Measurements from ENCODE around the gene RP9. TPM values are rescaled to one million over a fixed set of nuclear protein-coding genes. Genes with fewer than 3 reads are reported as not detected.

Gene RP9
- total and polyA plus RNA-seq, 9 donors: 6.2 to 24.2 (median 11.3) TPM

GRCh38 chr7:33048704-33049103 is 60.5 kb downstream of the RP9 start:
- intact Hi-C loops (cut with DNase I): no loop called here
- peaks cover 1% of the 10 kb centered on the region for H3K4me1 ChIP-seq (ENCODE audit: insufficient read depth)
- 98 to 100% (median 98%) methylated on average over 1 of the region's 1 CpG for WGBS, 3 donors

GRCh38 chr7:33048257-33048656 is 60.9 kb downstream of the RP9 start:
- 93 to 96% (median 95%) methylated on average over 3 of the region's 3 CpGs for WGBS, 3 donors
- Histone ChIP-seq H3K4me1 (ENCODE audit: insufficient read depth) (peaks cover 4% of the 10 kb centered on the region), H3K27me3 (no peaks in the 10 kb centered on the region), H3K36me3 (no peaks in the 10 kb centered on the region), H3K27ac (no peak overlapping the region), H3K9me3 (no peaks in the 10 kb centered on the region), H3K4me3 (no peak overlapping the region)
- intact Hi-C loops (cut with DNase I): no loop called here
- DNase-seq: no peak
- TF ChIP-seq CTCF (IDR thresholded peaks at IDR 0.05) (no peak), POLR2A (IDR thresholded peaks at IDR 0.05) (no peak), EP300 (IDR thresholded peaks at IDR 0.05) (no peak)

More at GRCh38 chr7:33048704-33049103, 60.5 kb downstream of the RP9 start:
- TF ChIP-seq CTCF (IDR thresholded peaks at IDR 0.05): no peak
- no peak for TF ChIP-seq POLR2A (IDR thresholded peaks at IDR 0.05)
- no peak for TF ChIP-seq EP300 (IDR thresholded peaks at IDR 0.05)
- no peak for DNase-seq
- no peaks in the 10 kb centered on the region for H3K36me3 ChIP-seq
- H3K27ac ChIP-seq: no peak overlapping the region
- H3K9me3 ChIP-seq: no peaks in the 10 kb centered on the region
- H3K27me3 ChIP-seq: no peaks in the 10 kb centered on the region
- H3K4me3 ChIP-seq: no peak overlapping the region

- Histone ChIP-seq H3K4me3 (no peak overlapping the region), H3K36me3 (no peaks in the 10 kb centered on the region), H3K9me3 (no peaks in the 10 kb centered on the region), H3K4me1 (ENCODE audit: insufficient read depth) (peaks cover 4% of the 10 kb centered on the region), H3K27ac (no peak overlapping the region), H3K27me3 (no peaks in the 10 kb centered on the region)
- no peak for DNase-seq
- TF ChIP-seq POLR2A (IDR thresholded peaks at IDR 0.05) (no peak), CTCF (IDR thresholded peaks at IDR 0.05) (no peak), EP300 (IDR thresholded peaks at IDR 0.05) (no peak)
- WGBS, 3 donors: 10 to 41% (median 15%) methylated on average over 2 of the region's 2 CpGs
- intact Hi-C loops (cut with DNase I): no loop called here
Measured at GRCh38 chr7:33044986-33045385, 64.2 kb downstream of the RP9 start.

Small RNA genes within 50 kb of the gene (small RNA-seq; reads per million reads assigned to genes)
- gene AC074338.1: not detected
- not detected for gene RN7SL505P

Other genes with a start within 250 kb of the RP9 start
- gene KBTBD2, start 217.6 kb downstream of the RP9 start, total RNA-seq: 10 to 100 TPM; 19.5 to 28.7 (median 23.6) TPM
- 10 to 100 TPM; 18.5 to 30.8 TPM for gene KBTBD2, start 217.6 kb downstream of the RP9 start, polyA plus RNA-seq
- gene FKBP9, start 152.0 kb downstream of the RP9 start, total RNA-seq: 100 to 1,000 TPM in 4 of 7 donors, 10 to 100 TPM in 3; 65.6 to 200 (median 101) TPM
- gene FKBP9, start 152.0 kb downstream of the RP9 start, polyA plus RNA-seq: 100 to 1,000 TPM in 1 of 2 donors, 10 to 100 TPM in 1; 53.2 to 142 TPM
- 10 to 100 TPM; 17.4 to 33.0 (median 22.6) TPM for gene NT5C3A, start 46.6 kb downstream of the RP9 start, total RNA-seq
- 10 to 100 TPM; 20.6 to 22.4 TPM for gene NT5C3A, start 46.6 kb downstream of the RP9 start, polyA plus RNA-seq
- 10 to 100 TPM; 28.7 to 42.0 (median 33.7) TPM for gene BBS9, start 20.2 kb upstream of the RP9 start, total RNA-seq
- 1 to 10 TPM; 8.1 to 9.5 TPM for gene BBS9, start 20.2 kb upstream of the RP9 start, polyA plus RNA-seq

Measured in ovary (tissue), 9 donors.